ENCODE measurements around the gene ERFE.

Gene ERFE

DNA sequence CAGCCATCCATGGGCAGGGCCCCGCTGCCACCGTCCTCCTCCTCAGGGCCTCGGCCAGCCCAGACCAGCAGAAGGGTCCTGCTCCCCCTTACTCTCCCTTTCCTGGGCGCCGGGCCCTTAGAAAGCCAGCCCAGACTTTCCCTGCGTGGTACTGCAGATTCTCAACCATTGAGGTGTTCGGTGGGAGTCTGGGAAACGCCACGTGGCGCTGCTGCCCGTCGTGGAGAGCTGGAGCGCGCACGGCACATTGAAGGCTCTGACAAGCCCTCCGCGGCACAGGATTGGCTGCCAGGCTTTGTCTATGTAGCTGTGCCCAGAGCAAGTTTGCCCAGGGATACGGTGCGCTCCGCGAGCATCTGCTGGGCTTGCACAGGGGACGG, 30.7 kb upstream of the ERFE start:
- TF ChIP-seq EZH2 (IDR thresholded peaks at IDR 0.05; ENCODE audit: borderline replicate concordance, low read depth, low read length, severe bottlenecking), result no peak
- TF ChIP-seq, protein P1, sequence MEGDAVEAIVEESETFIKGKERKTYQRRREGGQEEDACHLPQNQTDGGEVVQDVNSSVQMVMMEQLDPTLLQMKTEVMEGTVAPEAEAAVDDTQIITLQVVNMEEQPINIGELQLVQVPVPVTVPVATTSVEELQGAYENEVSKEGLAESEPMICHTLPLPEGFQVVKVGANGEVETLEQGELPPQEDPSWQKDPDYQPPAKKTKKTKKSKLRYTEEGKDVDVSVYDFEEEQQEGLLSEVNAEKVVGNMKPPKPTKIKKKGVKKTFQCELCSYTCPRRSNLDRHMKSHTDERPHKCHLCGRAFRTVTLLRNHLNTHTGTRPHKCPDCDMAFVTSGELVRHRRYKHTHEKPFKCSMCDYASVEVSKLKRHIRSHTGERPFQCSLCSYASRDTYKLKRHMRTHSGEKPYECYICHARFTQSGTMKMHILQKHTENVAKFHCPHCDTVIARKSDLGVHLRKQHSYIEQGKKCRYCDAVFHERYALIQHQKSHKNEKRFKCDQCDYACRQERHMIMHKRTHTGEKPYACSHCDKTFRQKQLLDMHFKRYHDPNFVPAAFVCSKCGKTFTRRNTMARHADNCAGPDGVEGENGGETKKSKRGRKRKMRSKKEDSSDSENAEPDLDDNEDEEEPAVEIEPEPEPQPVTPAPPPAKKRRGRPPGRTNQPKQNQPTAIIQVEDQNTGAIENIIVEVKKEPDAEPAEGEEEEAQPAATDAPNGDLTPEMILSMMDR (IDR thresholded peaks at IDR 0.05; ENCODE audit: borderline replicate concordance, extremely low read depth, low read length, poor library complexity, severe bottlenecking), result no peak
- ATAC-seq (ENCODE audit: insufficient read depth, low read depth) (no peak), DNase-seq (no peak)
- no peaks in the 10 kb centered on the region; the same call in 1 of the 2 replicates for H4K20me1 ChIP-seq (ENCODE audit: insufficient read depth, low read length)
- no peak overlapping the region for H3K27ac ChIP-seq (ENCODE audit: low read length)
- no peaks in the 10 kb centered on the region for H3K4me1 ChIP-seq (ENCODE audit: insufficient read depth, low read length)
- H3K36me3 ChIP-seq (ENCODE audit: insufficient read depth, low read length), result no peaks in the 10 kb centered on the region
- H2AFZ ChIP-seq (ENCODE audit: low read depth, low read length), result no peak overlapping the region
- H3K27me3 ChIP-seq (ENCODE audit: insufficient read depth, low read length, poor library complexity), result no peaks in the 10 kb centered on the region
- no peak overlapping the region for H3K4me2 ChIP-seq (ENCODE audit: insufficient read depth, low read length)
- no peak overlapping the region for H3K4me3 ChIP-seq (ENCODE audit: low read depth in 1 of 2, low read length in 2 of 2)
- H3K9me3 ChIP-seq (ENCODE audit: insufficient read depth, low read length, severe bottlenecking), result no peaks in the 10 kb centered on the region
- no peaks in the 10 kb centered on the region for H3K79me2 ChIP-seq (ENCODE audit: insufficient read depth, low read length)
- no peak overlapping the region for H3K9ac ChIP-seq (ENCODE audit: low read depth, low read length)

DNA sequence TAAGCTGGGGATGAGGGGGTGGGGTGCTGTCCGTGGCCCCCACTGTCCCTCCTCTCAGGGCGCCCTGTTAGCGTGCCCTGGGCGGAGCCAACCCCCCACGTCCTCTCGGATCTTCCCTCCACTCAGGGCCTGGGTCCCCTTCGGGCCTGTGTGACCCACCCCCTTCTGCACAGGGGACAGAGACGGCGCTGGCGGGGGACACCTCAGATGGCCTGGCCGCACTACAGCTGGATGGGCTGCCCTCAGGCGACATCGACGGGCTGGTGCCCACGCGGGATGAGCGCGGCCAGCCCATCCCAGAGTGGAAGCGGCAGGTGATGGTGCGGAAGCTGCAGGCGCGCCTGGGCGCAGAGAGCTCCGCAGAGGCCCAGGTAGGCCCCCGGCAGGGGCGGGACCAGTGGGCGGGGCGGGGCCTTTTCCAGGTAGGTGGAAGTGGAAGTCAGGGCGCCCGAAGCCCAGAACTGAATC, 30.2 kb upstream of the ERFE start:
- Histone ChIP-seq H3K4me2 (ENCODE audit: insufficient read depth, low read length) (no peak overlapping the region), H3K79me2 (ENCODE audit: insufficient read depth, low read length) (no peaks in the 10 kb centered on the region), H3K4me3 (ENCODE audit: low read depth in 1 of 2, low read length in 2 of 2) (no peak overlapping the region), H3K9ac (ENCODE audit: low read depth, low read length) (no peak overlapping the region), H4K20me1 (ENCODE audit: insufficient read depth, low read length) (no peaks in the 10 kb centered on the region; the same call in 1 of the 2 replicates), H3K36me3 (ENCODE audit: insufficient read depth, low read length) (no peaks in the 10 kb centered on the region), H3K27me3 (ENCODE audit: insufficient read depth, low read length, poor library complexity) (no peaks in the 10 kb centered on the region), H2AFZ (ENCODE audit: low read depth, low read length) (no peak overlapping the region), H3K9me3 (ENCODE audit: insufficient read depth, low read length, severe bottlenecking) (no peaks in the 10 kb centered on the region), H3K27ac (ENCODE audit: low read length) (no peak overlapping the region), H3K4me1 (ENCODE audit: insufficient read depth, low read length) (no peaks in the 10 kb centered on the region)
- DNase-seq (no peak), ATAC-seq (ENCODE audit: insufficient read depth, low read depth) (no peak)
- no peak for TF ChIP-seq EZH2 (IDR thresholded peaks at IDR 0.05; ENCODE audit: borderline replicate concordance, low read depth, low read length, severe bottlenecking)
- TF ChIP-seq, protein P1 (IDR thresholded peaks at IDR 0.05; ENCODE audit: borderline replicate concordance, extremely low read depth, low read length, poor library complexity, severe bottlenecking), result no peak

DNA sequence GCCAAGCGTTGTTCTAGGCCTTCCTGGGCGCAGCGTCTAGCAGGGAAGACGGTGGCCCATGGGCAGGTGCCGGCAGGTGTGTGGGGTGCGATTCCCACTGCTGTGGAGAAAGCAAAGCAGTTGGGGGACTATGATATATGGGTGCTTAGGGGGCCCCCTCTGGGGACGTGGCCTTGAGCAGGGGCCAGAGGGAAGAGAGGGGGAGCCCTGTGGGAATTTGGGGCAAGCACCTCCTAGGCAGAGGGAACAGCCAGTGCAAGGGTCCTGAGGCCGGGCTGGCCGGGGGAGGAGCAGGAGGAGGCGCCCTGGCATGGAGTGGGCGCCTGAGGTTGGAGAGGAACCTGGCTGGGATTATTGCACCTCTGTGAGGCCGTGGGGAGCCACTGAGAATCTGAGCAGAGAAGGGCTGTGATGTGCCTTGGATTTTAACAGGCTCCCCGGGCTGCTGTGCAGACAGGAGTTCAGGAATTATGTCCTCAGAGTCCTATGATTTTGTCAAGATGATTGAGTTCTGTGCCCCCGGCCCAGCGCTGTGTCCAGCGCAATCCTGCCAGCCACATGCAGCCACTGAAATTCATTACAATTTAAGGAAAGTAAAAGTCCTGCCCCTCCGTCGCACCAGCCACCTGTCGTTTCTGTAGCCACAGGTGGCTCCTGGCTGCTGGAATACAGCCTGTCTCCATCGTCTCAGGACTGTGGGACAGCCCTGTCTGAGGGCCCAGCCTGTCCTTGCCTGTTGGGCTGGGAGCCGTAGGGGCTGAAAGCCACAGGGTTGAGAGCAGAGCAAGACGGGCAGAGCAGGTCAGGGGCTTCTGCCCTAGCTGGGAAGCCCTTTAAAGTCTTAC, 29.4 kb upstream of the ERFE start:
- Histone ChIP-seq H3K27ac (ENCODE audit: low read length) (no peak overlapping the region), H3K9ac (ENCODE audit: low read depth, low read length) (no peak overlapping the region), H3K4me3 (ENCODE audit: low read depth in 1 of 2, low read length in 2 of 2) (no peak overlapping the region), H3K79me2 (ENCODE audit: insufficient read depth, low read length) (no peaks in the 10 kb centered on the region), H2AFZ (ENCODE audit: low read depth, low read length) (no peak overlapping the region), H3K36me3 (ENCODE audit: insufficient read depth, low read length) (no peaks in the 10 kb centered on the region), H3K9me3 (ENCODE audit: insufficient read depth, low read length, severe bottlenecking) (no peaks in the 10 kb centered on the region), H4K20me1 (ENCODE audit: insufficient read depth, low read length) (no peaks in the 10 kb centered on the region; the same call in 1 of the 2 replicates), H3K4me1 (ENCODE audit: insufficient read depth, low read length) (no peaks in the 10 kb centered on the region), H3K27me3 (ENCODE audit: insufficient read depth, low read length, poor library complexity) (no peaks in the 10 kb centered on the region), H3K4me2 (ENCODE audit: insufficient read depth, low read length) (no peak overlapping the region)
- no peak for DNase-seq
- no peak for ATAC-seq (ENCODE audit: insufficient read depth, low read depth)
- TF ChIP-seq, protein P1 (IDR thresholded peaks at IDR 0.05; ENCODE audit: borderline replicate concordance, extremely low read depth, low read length, poor library complexity, severe bottlenecking), result no peak
- no peak for TF ChIP-seq EZH2 (IDR thresholded peaks at IDR 0.05; ENCODE audit: borderline replicate concordance, low read depth, low read length, severe bottlenecking)
